ELF-1 (cell line): ENCODE measurements around the gene HECW1.

ENCODE experiments used
- DNase-seq: peaks from one replicate; pipeline ENCODE4 v3.0.0-alpha.2; 2016; ENCODE audit warnings: low read depth, low spot score

Gene HECW1

GRCh38 chr7:43602256-43602655 lies 489.8 kb downstream of the HECW1 start:
- DNase-seq = no peak

- DNase-seq = no peak
Measured at GRCh38 chr7:43604251-43604650, 491.8 kb downstream of the HECW1 start.

GRCh38 chr7:43609097-43609496 lies 496.6 kb downstream of the HECW1 start:
- no peak for DNase-seq

DNA sequence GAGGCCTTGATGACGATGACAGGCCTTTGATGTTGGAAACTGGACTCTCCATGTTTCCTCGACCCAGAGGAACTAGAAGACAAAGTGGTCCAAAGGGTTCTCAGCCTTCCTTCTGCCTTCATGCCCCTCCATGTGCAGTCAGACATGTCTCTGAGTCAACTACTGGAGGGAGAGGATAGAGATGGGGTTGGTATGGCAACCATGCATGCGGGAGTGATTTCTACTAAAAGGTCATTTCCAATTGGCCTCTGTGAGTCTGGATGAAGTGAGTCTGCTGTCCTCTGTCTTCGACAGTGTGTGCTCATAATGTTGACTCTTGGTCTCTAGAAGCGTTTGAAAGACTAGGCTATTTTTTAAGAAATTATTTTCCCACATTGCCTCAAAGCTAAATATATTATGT lies 499.7 kb downstream of the HECW1 start:
- no peak for DNase-seq

DNA sequence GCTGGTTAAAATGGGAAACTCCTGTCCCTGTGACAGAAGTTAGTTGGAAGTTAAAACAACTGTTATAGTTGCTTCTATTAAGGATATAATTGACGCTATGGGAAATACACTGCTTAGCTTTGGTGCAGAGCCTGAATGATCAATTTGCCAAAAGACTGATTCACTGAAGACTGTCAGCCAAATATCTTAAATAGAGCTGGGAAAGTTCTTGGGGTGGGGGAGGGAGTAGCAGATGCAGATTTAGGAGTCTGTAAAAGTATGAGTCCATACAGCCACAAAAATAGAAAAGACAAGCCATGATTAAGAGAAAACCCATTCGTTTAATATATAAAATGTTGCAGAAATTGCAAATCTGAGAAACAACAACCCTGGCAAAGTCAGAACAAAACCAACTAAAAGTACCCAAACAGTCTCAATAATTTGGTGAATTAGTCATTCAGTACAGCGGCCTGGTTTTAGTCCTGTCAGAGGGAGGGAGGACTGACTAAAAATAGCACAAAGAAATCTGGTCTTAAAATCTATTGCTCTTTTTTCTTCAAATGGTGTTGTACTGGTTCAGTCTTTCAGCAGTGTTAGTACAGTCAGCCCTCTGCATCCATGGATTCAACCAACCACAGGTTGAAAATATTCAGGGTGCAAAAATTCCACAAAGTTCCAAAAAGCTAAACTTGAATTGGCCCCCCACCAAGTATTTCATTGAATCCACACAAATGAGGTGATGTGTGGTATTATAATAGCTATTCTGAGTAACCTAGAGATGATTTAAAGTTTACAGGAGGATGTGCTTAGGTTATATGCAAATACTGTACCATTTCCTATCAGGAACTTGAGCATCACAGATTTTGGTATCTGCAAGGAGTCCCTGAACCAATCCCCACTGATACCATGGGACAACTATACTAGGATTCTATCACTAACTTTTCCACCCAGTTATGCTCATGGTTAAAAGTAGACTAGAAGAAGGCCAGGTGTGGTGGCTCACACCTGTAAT lies 500.4 kb downstream of the HECW1 start:
- no peak for DNase-seq
